ENCODE measurements around the gene TMIGD3.
A peak's percentile ranks its signal among the peaks of the same experiment; 100 is the strongest.
"Not testable (repeated sequence)": the region's sequence is repeated elsewhere in the genome, so short reads cannot be mapped to it uniquely, and the experiment has no call there.

The TMIGD3 gene

GRCh38 chr1:111503585-111504060 lies at the start of gene TMIGD3, which contains the start of gene ADORA3:
TSS of gene TMIGD3 (minus strand) at chr1:111503633. CDS start at chr1:111503354, 279 bp downstream.
TSS of gene ADORA3 (minus strand) at chr1:111503633. CDS start at chr1:111503354, 279 bp downstream.
- no peak for DNase-seq

GRCh38 chr1:111553196-111553595 lies 49.8 kb upstream of the TMIGD3 start:
- no peak for DNase-seq

- DNase-seq: no peak
Observed at GRCh38 chr1:111552587-111552986, 49.2 kb upstream of the TMIGD3 start.

DNA sequence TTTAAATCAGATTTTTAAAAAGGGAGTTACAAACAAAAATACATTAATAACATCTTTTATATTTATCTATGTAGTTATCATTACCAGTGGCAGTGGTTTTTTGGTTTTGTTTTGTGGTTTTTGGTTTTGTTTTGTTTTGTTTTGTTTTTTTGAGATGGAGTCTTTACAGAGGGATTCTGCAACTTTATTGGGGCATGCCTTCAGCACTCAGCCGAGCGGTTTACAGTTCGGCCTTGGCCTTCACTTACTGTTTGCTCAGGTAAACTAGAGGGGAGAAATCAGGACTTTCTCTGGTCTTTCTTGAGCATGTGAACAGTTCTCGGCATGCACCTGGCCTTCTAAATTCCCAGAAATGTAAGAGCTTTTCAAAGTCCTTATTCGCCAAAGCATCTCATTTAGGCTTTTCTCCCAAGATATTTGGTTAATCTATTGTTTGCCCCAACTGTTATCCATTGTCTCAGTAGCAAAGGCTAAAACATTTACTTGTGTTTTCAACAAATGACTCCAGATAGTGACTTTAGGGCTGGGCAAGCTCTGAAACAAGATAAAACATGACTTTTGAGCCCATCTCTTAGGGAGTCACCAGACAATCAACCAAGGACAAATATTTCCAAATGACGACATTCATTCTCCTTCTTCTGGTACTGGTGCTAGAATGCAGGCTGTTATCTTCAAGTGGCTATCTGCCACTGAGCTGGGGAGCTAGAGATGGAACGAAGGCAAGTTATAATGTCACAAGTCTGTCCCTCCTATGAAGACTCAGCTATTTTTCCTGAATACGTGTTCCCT lies 48.4 kb upstream of the TMIGD3 start:
- DNase-seq: no peak

DNA sequence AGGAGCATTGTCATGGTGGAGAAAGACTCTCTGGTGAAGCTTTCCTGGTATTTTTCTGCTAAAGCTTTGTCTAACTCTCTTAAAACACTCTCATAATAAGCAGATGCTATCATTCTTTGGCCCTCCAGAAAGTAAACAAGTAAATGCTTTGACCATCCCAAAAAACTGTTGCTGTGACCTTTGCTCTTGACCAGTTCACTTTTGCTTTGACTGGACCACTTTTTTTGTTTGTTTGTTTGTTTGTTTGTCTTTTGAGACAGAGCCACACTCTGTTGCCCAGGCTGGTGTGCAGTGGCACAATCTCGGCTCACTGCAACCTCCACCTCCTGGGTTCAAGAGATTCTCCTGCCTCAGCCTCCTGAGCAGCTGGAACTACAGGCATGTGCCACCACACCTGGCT lies 44.4 kb upstream of the TMIGD3 start:
- DNase-seq: not testable (repeated sequence)

DNA sequence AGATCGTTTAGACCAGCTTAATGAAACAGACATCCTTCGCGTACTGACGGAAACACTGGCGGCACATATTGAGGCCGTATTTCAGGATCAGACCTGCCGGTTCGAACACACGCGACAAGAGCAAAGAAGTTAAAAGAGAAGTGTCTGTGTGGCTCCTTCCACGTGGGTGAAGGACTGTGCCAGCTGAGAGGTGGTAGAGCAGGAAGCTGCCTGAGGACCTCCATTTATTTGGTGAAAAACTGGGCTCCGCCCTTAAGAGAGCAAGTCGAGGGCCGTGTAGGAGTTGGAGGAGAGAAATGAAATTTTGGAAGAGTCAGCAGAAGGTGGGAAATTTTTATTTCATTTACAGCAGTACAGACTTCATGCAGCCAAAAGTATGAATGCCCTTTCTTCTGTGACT lies 38.8 kb upstream of the TMIGD3 start:
- no peak for DNase-seq

- no peak for DNase-seq
Observed at GRCh38 chr1:111541721-111542120, 38.3 kb upstream of the TMIGD3 start.

- DNase-seq: no peak
Observed at GRCh38 chr1:111540928-111541327, 37.5 kb upstream of the TMIGD3 start.

DNA sequence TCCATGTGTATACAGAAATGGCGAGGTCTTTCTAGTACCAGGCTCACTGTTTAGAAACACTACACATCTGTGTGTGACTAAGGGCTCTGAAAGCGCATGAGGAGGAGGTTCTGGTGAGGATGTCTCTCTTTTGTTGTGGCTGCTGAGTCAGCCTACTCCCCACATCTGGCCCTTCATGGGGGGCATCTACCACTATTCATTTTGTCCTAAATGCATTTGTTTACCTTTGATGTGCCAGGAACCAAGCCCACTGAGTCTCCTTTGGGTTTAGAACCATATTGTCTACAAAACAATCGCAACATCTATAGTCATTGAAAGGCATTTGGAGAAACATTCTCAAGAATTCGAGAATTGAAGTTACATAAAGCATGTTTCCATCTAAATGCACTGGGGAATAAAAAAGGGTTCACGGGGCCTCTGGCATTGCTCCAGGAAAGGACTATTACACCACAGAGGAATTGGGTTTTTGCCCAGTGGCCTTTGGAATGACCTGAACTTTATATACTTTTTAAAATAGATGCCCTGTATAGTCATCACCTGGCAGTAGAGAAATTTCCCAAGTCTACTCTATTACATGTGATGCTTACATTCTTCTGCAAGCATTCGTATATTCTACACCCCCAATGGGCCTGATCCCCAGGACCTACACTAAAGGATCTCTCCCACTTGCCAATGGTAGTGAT lies 35.1 kb upstream of the TMIGD3 start:
- DNase-seq: no peak

GRCh38 chr1:111535256-111536191 lies 32.1 kb upstream of the TMIGD3 start:
- no peak for DNase-seq

DNA sequence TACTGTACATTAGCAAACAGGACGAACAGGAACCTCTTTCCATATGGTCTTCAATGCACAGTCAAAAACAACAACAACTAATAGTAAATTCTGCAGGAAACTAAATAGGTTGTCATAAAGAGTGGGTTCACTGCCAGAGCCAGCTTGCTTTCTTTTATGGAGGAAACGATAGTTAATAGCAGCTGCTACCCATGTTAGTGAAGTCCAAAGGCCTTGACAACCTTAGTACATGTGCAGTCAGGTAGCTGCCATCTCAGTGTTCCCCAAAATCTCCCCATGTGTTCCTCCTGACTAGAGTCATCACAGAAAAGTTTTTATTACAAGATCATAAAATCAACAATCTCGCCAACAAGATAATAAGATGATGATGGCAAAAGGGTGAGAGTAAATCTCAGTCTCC lies 16.6 kb upstream of the TMIGD3 start:
- no peak for DNase-seq

GRCh38 chr1:111517469-111518225 lies 14.2 kb upstream of the TMIGD3 start:
- DNase-seq: peak; percentile 45

GRCh38 chr1:111516005-111516535 lies 12.6 kb upstream of the TMIGD3 start:
- DNase-seq: no peak

DNA sequence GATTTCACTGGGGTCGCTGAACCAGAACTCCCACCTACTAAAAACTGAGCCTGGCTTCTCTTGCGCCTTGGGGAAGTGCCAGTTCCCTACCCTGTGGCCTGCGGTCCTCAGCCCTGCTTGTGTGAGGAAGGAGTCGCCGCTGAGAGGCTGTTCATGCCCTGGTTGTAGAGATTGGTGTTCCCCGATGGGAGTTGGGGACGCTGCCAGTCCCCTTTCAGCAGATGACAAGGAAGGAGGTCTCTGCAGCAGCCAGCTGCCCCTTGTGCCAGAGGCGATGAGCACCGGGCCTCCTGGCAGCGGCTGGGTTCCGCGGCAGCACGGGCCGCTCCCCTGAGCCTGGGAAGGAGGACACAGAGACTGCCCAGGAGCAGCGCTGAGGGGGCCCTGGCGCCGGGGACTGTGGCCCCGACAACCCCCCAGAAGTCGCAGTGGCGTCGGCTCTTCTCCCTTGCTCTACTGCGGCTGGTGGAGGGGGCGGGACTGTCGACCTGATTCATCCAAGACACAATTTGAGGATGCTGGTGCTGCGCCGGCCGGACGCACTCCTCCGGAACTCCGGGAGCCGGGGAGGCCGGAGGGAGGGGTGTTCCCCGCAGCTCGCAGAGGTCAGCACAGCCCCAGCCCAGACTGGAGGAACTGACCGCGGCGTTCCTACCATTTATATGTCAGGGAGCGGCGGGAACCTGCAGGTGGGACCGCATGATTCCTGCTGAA lies 12.0 kb upstream of the TMIGD3 start:
- DNase-seq: no peak

GRCh38 chr1:111513410-111514020 lies 10.1 kb upstream of the TMIGD3 start:
- no peak for DNase-seq

DNA sequence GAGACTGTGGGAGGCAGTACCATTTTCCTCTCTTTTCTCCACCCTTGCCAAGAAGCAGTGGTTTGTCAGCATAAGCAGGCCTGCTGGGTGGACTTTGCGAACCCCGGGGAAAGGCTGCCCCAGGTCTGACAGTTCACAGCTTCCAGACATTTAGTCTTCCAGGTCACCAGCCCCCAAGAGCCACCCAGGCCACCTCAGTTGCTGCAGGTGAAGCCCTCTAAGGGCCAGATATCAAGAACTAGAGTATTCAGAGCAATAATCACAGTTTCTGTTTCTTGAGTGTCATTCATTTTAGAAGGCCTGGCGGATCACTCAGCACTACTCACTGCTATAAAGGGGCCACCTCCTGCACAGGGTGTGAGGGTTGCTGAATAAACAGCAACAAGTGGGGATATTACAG lies 9.5 kb upstream of the TMIGD3 start:
- no peak for DNase-seq

DNA sequence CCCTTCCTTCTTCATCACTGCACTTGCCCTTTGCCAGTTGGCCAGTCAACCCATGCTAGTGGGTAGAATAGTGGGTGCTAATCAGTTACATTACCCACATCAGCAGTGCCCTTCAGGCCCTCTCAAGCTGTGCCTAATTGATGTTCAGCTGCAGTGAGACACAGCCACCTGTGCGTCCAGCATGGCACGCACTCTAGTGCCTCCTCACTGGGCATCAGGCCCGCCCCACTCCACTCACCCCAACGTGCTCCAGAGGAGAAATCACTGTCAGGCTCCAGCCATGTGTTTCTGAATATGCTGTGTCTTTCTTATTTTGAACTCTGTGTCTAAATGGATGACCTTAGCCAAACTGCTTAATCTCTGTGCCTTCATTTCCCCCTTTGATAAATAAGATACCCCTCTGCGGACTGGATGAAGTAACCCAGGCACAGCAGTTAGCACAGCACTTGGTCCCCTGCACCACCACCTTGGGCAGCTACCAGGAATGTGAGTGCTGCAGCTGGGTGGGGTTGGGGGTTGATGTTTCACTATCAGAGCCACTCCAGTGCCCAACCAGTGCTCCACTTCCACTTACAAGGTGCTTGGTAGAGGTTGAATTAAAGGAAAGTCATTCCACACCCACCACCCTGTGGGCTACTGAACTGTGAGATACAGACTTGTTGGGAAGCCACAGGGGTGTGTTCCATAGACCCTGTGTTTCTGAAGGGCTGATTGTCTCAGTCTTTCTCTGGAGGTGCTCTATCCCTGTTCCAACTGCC lies 8.9 kb upstream of the TMIGD3 start:
- no peak for DNase-seq

GRCh38 chr1:111511370-111511769 lies 7.9 kb upstream of the TMIGD3 start:
- DNase-seq: no peak

DNA sequence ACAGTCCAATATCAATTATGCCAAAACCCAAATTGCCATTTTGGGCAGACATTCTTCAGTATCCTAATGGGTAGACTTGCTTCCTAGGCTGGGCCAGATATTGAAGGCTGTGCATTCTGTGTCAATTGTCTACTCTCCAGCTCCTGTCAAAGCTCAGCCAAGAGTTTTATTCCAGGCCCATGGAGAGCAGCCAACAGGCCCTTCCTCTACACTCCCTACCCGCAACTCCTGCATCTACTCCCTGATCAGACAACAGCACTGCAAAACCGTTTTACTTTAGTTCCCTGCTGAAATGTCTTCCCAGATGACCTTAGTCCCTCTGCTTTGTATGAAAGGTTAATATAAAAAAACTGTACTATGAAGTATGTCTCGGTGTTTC lies 6.6 kb upstream of the TMIGD3 start:
- no peak for DNase-seq

Data from NCI-H2107 (cell line).